ENCODE measurements around the gene LRRC2.

Gene LRRC2

GRCh38 chr3:46466273-46466672, 99.8 kb downstream of the LRRC2 start:
- no peak for TF ChIP-seq CTCF (IDR thresholded peaks at IDR 0.05; ENCODE audit: insufficient read depth, low read length)
- TF ChIP-seq GABPA (IDR thresholded peaks at IDR 0.05; ENCODE audit: low read depth): no peak
- no peak for TF ChIP-seq REST (IDR thresholded peaks at IDR 0.05; ENCODE audit: insufficient replicate concordance, low read depth)
- TF ChIP-seq SPI1 (IDR thresholded peaks at IDR 0.05; ENCODE audit: borderline replicate concordance, low read depth): no peak
- TF ChIP-seq POLR2AphosphoS5 (IDR thresholded peaks at IDR 0.05; ENCODE audit: low read depth): no peak
- H3K27ac ChIP-seq (replicated peaks): no peak overlapping the region

More at GRCh38 chr3:46466273-46466672, 99.8 kb downstream of the LRRC2 start:
- peaks cover 2% of the 10 kb centered on the region for H3K27me3 ChIP-seq (ENCODE audit: insufficient read depth, poor library complexity, severe bottlenecking)
- no peak overlapping the region for H3K4me3 ChIP-seq (replicated peaks; ENCODE audit: insufficient read depth, low read length)
- DNase-seq (ENCODE audit: low read depth in 1 of 2, low spot score in 1 of 2): no peak

All from HL-60 (cell line).